HPDE6-E6E7 (cell line): Measurements from ENCODE around the gene PROZ.
A peak's percentile ranks its signal among the peaks of the same experiment; 100 is the strongest.

Source experiments
- DNase-seq: peaks from one replicate; pipeline ENCODE4 v3.0.0; 2011; ENCODE audit warnings: missing footprints; ENCODE audit errors: extremely low spot score

PROZ gene

DNA sequence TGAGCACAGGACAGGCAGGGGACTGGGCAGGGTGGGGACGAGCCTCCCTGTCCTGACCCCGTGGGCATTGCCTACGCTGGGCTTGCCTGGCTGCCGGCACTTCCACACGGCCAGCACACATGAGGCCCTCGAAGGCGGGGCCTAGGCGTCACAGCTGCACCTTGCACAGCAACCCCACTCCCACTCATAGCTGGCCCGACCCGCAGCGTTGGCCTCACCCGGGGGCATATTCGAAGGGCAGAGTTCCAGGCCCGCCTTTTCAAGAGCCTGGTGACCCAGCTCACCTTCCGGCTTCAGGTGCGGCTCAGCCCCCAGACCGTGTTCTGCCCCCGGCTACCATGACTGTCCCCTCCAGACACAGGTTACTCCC is 16.9 kb upstream of the PROZ start:
- no peak for DNase-seq

DNA sequence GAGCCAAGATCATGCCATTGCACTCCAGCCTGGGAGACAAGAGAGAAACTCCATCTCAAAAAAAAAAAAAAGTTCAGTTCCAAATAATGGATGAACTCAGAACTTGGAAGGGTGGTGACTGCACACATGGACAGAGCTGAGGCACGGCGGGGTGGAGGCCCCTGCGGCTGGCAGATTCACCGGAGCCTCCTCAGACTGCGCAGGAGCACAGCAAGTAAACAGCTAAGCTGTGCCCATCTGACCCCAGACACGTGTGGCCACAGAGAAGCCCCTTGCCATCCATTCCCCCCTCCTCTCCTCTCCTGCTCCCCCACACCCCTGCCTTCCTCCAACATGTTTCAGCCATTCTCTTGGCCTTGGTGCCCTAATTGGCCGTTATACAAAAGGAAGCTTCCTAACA is 15.6 kb upstream of the PROZ start:
- DNase-seq, result no peak

DNA sequence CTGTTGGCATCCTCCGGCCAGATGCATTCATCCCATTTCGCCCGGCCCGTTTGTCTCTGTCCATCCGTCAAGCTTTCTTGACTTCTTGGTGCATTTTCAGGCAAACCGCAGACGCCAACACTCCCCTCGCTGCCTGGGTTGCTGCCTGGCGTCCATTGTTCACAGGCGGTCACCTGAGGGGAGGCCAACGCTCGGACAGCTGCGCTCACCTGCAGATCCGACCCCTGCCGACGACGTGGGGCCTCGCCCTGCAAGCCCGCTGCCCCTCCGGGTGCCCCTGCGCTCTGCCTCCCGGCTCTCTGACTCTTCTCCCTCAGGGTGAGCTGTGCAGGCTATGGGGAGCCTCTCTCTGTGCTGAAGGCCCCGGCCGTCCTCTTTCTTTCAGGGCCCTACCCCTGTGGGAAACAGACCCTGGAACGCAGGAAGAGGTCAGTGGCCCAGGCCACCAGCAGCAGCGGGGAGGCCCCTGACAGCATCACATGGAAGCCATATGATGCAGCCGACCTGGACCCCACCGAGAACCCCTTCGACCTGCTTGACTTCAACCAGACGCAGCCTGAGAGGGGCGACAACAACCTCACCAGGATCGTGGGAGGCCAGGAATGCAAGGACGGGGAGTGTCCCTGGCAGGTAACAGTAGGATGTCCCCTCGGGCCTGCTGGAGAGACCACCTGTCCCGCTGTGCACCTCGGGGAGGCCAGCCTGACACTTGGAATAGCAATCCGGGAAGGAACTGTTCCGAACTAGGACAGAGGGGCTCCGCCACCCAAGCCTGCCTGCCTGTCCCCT is 14.8 kb upstream of the PROZ start:
- no peak for DNase-seq

DNA sequence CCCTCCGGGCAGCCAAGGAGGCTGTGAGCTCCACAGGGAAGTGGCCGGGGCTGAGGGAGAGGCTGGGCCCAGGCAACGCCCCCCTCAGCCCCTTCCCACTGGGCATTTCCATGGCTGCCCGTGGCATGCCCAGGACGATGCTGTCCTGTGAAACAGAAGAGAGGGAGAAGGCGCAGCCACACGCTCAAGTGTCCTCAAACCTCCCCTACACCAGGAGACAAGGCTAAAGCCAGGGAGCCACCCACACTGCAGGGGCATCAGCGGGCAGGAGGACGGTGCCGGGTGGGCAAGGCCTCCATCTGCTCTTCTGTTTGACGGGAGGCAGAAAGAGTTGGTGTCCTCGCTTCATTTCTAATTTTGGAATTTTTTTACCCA is 14.2 kb upstream of the PROZ start:
- DNase-seq, result no peak

DNA sequence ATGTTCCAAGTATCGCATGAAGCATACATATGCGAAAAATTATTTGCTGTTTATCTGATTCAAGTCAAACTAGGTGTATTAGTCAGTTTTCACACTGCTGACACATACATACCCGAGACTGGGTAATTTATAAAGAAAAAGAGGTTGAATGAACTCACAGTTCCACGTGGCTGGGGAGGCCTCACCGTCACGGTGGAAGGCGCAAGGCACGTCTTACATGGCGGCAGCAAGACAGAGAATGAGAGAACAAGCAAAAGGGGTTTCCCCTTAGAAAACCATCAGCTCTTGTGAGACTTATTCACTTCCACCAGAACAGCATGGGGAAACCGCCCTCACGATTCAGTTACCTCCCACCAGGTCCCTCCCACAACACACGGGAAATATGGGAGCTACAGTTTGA is 13.0 kb upstream of the PROZ start:
- DNase-seq, result no peak

DNA sequence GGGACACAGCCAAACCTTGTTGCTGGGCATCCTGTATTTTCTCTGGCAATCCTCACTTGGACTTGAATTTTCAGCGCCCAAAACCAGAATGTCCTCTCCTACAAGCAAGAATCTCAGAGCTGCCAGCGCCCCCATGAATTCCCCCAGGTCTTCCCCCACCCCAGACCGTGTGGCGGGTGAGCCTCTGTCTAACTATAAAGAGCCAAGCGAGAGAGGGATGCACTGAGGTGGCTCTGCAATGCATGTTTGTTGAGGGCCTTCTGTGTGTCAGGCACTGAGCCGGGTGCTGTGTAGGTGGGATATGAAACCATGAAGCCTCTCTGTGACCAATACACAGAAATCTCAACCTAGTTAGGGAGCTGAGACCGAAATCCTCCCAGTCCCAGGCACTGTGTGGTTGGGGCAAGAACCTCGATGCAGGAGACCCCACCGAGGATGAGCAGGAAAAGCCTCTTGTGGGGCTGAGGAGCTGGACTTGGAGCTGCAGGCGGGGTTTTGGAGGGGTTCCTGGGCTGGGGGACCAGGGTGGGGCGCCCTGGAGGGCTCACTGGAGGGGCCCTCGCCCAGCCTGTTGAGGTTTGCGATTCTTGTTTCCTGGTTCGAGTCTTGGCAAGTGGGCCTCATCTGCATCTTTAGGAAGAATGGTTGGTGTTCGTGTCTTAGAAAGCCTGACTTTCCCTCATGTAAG is 12.4 kb upstream of the PROZ start:
- DNase-seq, result no peak

DNA sequence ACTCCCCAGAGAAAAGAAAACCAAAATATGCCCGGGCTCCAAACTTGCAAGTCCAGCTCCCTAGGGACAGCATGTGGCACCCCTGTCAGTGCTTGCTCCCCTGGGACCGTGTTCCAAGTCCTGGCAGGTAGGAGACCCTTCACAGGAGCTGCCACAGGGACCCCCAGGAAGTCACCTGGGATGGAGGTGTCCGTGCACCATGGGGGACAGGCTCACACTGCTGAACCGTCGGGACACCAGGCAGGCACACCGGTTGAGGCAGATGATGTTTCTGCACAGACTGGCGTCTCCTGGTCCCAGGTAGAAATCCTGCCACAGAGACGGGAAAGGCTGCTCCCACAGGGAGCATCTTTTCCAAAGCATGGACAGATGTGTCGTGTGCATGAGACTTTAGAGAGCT is 11.7 kb upstream of the PROZ start:
- DNase-seq, result no peak

DNA sequence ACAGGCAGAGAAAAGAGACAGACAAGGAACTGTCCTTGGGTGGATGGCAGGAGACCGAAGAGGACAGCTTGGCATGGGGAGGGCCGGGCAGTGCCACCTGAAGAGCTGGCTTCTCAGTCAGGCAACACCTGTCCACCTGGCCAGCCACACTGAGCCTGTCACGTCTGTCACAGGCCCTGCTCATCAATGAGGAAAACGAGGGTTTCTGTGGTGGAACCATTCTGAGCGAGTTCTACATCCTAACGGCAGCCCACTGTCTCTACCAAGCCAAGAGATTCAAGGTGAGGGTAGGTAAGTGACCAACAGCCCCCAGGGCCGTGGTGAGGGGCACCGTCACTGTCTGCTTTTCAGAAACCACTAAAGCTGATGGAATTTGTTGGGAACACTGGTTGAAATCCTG is 11.2 kb upstream of the PROZ start:
- DNase-seq, result no peak

DNA sequence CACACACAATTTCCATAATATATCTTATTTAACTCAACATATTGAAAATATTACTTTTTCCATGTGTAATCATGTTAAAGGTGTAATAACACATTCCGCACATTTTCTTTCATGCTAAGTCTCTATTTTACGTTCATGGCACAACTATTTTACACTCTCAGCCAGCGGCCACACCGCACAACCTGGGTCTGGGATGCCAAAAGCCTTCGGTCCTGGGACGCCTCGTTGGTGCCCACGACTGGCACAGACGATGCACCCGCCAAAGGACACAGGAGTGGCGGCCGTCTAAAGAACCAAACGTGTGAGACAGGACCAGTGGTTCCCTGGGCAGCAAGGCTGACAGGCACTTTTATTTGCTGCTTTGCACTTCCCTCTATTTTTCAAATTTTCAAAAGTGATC is 10.0 kb upstream of the PROZ start:
- no peak for DNase-seq

DNA sequence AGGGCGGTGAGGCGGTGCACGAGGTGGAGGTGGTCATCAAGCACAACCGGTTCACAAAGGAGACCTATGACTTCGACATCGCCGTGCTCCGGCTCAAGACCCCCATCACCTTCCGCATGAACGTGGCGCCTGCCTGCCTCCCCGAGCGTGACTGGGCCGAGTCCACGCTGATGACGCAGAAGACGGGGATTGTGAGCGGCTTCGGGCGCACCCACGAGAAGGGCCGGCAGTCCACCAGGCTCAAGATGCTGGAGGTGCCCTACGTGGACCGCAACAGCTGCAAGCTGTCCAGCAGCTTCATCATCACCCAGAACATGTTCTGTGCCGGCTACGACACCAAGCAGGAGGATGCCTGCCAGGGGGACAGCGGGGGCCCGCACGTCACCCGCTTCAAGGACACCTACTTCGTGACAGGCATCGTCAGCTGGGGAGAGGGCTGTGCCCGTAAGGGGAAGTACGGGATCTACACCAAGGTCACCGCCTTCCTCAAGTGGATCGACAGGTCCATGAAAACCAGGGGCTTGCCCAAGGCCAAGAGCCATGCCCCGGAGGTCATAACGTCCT is 9.4 kb upstream of the PROZ start:
- DNase-seq, result no peak

DNA sequence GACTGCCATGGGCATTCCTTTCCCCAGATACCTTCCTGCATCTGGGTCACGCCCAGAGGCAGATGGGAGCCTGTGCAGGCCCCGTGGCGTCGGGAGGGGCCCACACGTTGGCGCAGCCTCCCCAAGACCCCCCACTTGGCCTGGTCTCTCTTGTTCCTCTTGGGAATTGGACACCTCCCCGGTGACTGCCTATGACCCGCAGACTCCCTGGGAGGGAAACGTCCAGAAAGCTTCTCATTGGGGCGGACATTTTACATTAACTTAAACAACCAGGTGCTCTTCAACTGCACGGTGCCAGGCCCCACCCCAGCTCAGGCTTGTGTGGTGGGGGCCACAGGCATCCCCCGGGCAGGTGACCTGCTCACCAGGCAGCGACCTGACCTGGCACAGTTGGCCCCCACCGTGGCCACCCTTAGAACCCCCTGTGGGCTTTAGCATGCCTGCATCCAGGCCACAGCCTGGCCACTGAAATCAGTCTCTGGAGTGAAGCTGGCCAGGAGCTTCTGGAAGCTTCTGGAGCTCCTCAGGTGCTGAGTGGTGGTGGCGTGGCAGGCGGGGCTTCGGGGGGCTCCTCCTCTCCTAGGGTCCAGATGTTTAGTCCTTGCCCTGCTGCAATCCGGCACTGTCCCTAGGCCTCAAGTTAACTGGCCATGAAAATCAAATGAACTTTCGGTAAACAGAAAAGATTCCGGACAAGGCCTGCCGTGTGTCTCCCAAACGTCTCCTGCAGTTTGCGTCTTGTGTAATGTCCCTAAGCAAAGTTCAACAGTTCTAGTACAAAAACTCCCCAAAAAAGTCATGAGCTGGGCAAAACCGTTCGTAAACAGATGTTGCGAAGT is 8.5 kb upstream of the PROZ start:
- DNase-seq, result no peak

DNA sequence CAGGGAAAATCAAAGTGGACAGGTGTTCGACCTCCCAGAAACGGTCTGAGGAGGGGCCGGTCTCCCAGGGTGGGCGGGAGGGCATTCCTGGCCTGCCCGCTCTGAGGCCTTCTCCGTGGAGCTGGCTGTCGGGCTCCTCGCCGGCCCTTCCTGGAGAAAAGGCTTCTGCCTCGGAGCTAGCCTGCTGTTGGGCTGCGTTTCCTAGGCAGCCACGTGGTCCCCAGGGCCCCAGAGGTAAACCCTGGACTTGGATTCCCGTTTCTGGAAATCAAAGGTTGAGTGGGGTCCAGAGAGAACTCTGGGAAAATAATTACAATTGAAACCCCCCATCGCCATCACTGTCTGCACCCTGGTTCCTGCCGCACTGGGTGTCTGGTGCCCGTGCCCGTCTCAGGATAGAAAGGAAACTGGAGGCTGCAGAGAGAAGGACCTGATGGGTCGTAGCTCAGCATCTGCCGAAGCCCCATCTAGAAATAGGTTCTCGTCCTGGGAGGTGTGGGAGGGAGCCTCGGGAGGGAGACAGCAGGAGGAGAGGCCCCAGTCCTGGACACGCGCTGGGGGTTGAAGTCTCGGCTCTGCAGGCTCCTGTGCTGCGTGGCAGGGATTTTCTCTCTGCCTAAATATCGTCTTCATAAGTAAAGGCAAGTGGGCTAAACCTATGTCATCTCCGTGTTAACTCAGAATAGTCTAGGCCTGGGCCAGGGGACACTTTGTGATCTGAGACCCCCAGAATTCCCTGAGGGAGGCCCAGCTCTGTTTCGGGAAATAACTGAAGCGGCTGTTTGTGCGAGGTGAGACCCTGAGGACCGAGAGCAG is 7.7 kb upstream of the PROZ start:
- no peak for DNase-seq

DNA sequence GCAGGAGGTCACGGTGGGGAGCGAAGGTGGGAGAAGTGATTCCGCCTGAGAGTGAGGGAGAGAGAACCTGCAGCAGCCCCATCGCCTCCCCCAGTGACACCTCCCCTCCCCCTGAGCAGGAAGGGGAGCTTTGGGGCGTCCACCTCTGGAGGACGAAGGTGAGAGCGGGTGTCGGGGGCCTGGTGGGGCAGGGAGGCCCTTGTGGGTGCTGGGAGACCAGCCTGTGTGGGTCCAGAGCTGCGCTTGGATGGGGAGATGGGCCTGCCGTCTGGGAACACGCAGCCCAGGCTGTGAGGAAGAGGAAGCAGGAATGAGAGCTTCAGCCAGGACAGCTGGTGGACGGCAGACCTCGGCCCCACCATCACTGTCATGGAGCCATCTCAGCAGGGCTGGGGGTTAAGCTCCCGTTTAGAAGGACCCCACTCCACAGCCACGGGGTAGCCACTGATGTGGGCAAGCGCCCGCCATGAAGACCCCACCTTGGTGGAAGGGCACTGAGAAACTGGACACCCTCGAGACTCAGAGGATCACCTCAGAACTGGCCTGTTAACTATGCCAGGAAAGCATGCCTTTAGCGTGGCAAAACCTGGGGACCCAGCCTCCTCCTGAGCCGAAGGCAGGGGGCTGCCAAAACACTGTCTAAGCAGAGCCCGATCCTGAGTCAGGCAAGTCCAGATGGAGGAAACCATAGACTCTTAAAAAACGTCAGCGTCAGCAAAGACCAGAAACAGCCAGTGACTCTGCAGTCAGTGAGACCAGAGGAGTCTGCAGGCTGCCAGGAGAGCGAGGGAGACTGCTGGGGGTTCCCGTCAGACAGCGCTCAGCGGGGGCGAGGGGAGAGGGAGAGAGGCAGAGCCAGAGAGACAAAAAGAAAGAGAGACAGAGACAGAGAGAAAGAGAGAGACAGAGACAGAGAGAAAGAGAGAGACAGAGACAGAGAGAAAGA is 6.4 kb upstream of the PROZ start:
- no peak for DNase-seq

DNA sequence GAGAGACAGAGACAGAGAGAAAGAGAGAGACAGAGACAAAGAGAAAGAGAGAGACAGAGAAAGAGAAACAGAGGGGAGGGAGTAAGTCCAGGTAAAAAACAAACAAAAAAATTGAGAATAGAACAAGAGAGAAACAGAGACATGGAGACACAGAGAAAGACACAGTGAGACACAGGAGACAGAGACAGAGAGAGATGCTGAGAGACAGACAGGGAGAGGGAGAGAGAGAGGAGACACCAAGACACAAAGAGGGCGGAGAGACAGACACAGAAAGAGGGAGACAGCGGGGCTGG is 5.8 kb upstream of the PROZ start:
- no peak for DNase-seq

DNA sequence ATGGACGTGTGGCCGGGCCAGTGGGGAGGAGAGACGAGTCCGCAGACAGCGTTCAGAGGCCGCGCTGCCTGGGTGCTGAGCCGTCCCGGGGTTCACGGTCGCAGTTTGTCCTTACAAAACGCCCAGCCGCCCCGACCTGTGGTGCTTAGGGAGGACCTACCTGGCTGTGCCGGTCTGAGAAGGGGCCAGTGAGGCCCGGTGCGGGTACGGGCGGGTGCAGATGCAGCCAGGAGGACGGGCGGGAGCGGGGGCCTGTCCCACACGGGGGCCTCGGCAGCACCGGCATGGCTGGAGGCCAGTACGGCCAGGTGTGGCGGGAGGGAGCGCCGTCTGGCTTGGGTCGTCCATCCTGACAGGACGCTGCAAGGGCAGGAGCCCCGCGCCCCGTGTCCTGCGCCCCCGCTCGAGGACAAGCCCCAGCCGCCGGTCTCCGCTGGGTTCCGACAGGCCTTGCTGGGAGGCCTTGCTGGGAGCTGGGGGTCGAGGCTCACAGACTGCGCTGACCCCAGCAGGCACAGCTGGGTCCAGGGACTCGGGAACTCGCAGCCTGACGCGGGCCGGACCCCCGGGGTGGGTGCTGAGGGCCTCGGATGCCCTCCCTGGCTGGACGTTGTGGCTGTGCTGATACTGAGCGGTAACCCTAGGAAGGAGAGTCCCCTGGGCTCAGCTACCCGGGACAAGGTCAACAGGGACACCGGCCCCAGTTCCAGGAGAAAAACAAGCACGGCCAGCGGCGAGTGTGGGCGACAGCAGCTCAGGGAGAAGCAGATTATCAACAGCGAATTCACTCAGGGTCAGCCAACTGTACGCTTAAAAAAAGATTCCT is 5.3 kb upstream of the PROZ start:
- no peak for DNase-seq

DNA sequence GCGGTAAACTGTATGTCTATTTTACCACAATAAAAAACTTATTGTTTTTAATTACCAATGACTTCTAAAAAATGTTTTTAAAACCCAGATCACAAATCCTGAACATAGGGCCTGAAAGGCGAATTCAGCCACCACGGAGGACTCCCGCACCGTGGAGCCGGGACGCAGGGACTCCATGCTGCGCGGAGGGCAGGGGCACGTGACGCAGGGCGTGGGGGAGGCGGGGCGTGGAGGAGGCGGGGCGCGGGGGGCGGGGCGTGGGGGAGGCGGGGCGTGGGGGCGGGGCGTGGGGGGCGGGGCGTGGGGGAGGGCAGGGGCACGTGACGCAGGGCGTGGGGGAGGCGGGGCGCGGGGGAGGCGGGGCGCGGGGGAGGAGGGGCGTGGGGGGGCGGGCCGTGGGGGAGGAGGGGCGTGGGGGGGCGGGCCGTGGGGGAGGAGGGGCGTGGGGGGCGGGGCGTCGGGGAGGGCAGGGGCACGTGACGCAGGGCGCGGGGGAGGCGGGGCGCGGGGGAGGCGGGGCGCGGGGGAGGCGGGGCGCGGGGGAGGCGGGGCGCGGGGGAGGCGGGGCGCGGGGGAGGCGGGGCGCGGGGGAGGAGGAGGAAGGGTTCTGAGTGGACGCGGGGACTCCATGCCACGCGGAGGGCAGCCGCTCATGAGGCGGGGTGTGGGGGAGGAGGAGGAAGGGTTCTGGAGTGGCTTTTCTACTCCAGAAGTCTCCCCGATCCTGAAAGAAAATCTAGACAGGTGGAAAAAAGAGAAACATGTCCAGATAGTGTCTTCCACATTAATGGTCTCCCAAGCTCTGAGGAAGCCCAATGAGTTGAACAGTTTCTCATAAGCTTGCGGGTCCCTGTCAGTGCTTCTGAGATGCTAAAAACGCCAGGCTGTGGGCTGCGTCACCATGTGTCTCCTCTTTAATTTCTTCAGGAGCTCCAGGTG is 4.4 kb upstream of the PROZ start:
- DNase-seq, result peak; percentile 59

DNA sequence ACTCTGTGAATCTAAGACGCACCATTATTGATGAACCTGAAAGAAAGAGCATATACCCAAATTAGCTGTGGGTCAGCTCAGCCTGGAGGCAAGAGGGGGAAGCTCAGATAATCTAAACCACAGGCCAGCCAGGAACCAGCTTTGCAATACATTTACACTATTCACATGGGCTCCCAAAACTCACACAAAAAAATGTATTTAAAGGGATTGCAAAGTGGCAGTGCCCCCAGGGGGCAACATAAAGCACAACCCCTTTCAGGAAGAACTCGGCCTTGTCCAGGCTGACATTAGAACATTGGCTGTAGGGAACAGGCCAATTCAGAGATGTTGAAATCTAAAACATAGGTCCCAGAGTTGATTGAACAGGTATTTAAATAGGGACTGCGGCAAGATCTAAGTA is 3.2 kb upstream of the PROZ start:
- no peak for DNase-seq

DNA sequence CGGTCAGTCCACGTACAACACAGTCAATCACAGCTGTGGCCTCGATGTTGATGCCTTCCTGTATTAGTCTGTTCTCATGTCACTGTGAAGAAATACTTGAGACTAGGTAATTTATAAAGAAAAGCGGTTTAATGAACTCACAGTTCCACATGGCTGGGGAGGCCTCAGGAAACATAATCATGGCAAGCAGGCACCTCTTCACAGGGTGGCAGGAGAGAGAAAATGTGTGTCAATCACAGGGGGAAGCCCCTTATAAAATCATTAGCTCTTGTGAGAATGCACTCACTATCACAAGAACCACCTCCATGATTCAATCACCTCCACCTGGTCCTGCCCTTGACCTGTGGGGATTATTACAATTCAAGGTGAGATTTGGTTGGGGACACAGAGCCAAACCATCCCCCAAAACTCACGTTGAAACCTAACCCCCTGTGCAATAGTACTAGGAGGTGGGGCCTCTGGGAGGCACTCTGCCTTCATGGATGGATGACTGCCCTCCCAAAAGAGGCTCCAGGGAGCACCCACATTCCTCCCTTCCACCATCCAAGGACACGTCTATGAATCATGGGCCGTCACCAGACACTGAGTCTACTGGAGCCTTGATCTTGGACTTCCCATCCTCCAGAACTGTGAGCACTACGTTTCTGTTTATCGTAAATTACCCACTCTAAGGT is 2.3 kb upstream of the PROZ start:
- no peak for DNase-seq
